ENCODE data around the gene LIG4.

- TF ChIP-seq TAF1 (IDR thresholded peaks at IDR 0.05; ENCODE audit: borderline replicate concordance, low read depth, low read length) (no peak), FOXM1 (IDR thresholded peaks at IDR 0.05; ENCODE audit: low read depth) (no peak), SMC3 (IDR thresholded peaks at IDR 0.05; ENCODE audit: low read depth, low read length) (no peak), EP300 (IDR thresholded peaks at IDR 0.05; ENCODE audit: borderline replicate concordance in 1 of 2, low read depth in 1 of 2, low read length in 1 of 2) (no peak), MAX (IDR thresholded peaks at IDR 0.05; ENCODE audit: low read depth) (no peak), USF2 (IDR thresholded peaks at IDR 0.05; ENCODE audit: borderline replicate concordance, low read depth, low read length) (no peak), POLR2AphosphoS5 (IDR thresholded peaks at IDR 0.05; ENCODE audit: low read depth, low read length) (no peak)
- TF ChIP-seq, protein P1, sequence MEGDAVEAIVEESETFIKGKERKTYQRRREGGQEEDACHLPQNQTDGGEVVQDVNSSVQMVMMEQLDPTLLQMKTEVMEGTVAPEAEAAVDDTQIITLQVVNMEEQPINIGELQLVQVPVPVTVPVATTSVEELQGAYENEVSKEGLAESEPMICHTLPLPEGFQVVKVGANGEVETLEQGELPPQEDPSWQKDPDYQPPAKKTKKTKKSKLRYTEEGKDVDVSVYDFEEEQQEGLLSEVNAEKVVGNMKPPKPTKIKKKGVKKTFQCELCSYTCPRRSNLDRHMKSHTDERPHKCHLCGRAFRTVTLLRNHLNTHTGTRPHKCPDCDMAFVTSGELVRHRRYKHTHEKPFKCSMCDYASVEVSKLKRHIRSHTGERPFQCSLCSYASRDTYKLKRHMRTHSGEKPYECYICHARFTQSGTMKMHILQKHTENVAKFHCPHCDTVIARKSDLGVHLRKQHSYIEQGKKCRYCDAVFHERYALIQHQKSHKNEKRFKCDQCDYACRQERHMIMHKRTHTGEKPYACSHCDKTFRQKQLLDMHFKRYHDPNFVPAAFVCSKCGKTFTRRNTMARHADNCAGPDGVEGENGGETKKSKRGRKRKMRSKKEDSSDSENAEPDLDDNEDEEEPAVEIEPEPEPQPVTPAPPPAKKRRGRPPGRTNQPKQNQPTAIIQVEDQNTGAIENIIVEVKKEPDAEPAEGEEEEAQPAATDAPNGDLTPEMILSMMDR (IDR thresholded peaks at IDR 0.05), result no peak
Observed at GRCh38 chr13:108200781-108201398, 14.4 kb downstream of the LIG4 start.
